SU-DHL-6 (cell line): Measurements from ENCODE around the gene OR2G3.

ENCODE experiments used
- H2AFZ ChIP-seq: fragments of 200-600 bp; sonication (generic); 2 replicates; pipeline ENCODE4 v1.6.1; 2014; ENCODE audit warnings: low read depth, mild to moderate bottlenecking, moderate library complexity, mixed read lengths, antibody characterized with exemption, low read length; ENCODE audit not compliant: severe bottlenecking
- H3F3A ChIP-seq: fragments of 200-600 bp; shearing (Covaris generic); 2 replicates; pipeline ENCODE4 v1.6.0; 2016; ENCODE audit warnings: antibody characterized with exemption, mild to moderate bottlenecking; ENCODE audit not compliant: insufficient read depth
- H3K27ac ChIP-seq: fragments of 200-600 bp; sonication (generic); 2 replicates; pipeline ENCODE4 v1.5.1; 2016; ENCODE audit warnings: low read depth, mild to moderate bottlenecking, low read length, moderate library complexity, mixed read lengths
- H3K27me3 ChIP-seq: fragments of 200-600 bp; sonication (generic), shearing (Covaris generic); 2 replicates; pipeline ENCODE4 v1.6.0; 2014; ENCODE audit warnings: mild to moderate bottlenecking, low read length
- H3K36me3 ChIP-seq: fragments of 200-600 bp; sonication (generic); 2 replicates; pipeline ENCODE4 v1.6.1; 2014; ENCODE audit warnings: mild to moderate bottlenecking, low read length, mixed read lengths
- H3K4me2 ChIP-seq: fragments of 300-600, 200-600 bp; shearing (Covaris generic), sonication (generic); 2 replicates; pipeline ENCODE4 v1.6.0; 2014; ENCODE audit warnings: low read length, low read depth, mild to moderate bottlenecking; ENCODE audit not compliant: poor library complexity, severe bottlenecking
- H3K4me3 ChIP-seq: fragments of 200-600 bp; sonication (generic); 2 replicates; pipeline ENCODE4 v1.5.1; 2014; ENCODE audit warnings: antibody characterized with exemption, low read length, mild to moderate bottlenecking, mixed read lengths; ENCODE audit not compliant: insufficient read depth, poor library complexity, severe bottlenecking
- H3K79me2 ChIP-seq: fragments of 200-600 bp; sonication (generic); 2 replicates; pipeline ENCODE4 v1.6.1; 2014; ENCODE audit warnings: mild to moderate bottlenecking, low read length, moderate library complexity; ENCODE audit not compliant: insufficient read depth
- H3K9ac ChIP-seq: fragments of 200-600 bp; sonication (generic); 2 replicates; pipeline ENCODE4 v1.7.0; 2014; ENCODE audit warnings: mild to moderate bottlenecking, low read length
- H3K9me2 ChIP-seq: fragments of 200-600 bp; sonication (generic); replicated peaks from 2 replicates; pipeline ENCODE4 v1.6.1; 2014; ENCODE audit warnings: low read length; ENCODE audit not compliant: insufficient read depth
- H3K9me3 ChIP-seq: fragments of 200-600 bp; sonication (generic); 2 replicates; pipeline ENCODE4 v1.6.1; 2014; ENCODE audit warnings: low read length, mixed read lengths; ENCODE audit not compliant: insufficient read depth
- H4K20me1 ChIP-seq: fragments of 200-600 bp; sonication (generic); 2 replicates; pipeline ENCODE4 v1.6.1; 2014; ENCODE audit warnings: low read depth, mild to moderate bottlenecking, antibody characterized with exemption, low read length, moderate library complexity, mixed read lengths
- CTCF ChIP-seq: fragments of 200-600 bp; sonication (generic); IDR thresholded peaks from one replicate; pipeline ENCODE4 v1.5.1; 2017; ENCODE audit warnings: antibody characterized with exemption, mild to moderate bottlenecking, low read length, moderate library complexity; ENCODE audit not compliant: insufficient read depth, poor library complexity, severe bottlenecking
- EZH2phosphoT487 ChIP-seq: fragments of 200-600 bp; sonication (generic), shearing (Covaris generic); conservative IDR thresholded peaks from 2 replicates; pipeline ENCODE4 v1.6.1; 2018; ENCODE audit warnings: mild to moderate bottlenecking, antibody characterized with exemption, low read length, moderate library complexity, mixed read lengths

OR2G3 gene

DNA sequence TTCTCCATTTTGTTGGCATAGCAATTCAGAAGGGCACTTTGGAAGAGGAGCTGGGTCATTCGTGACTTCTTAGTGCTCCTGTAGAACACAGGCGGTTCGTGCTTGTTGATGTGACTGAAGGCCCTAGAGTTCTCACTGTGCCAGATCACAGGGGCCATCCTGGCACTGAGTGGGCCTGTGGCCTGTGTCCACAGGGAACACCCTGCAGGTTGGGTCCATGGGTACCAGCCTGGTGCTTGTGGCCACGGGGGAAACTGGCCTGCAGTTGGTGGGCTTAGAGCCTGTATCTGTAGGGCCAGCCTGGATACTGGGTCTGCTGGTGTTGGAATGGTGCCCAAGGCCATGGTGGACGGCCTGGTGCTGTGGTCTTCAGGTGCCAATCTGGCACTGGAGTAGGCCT, 9.2 kb downstream of the OR2G3 start:
- H3K4me3 ChIP-seq = no peak overlapping the region
- H3K27ac ChIP-seq = no peak overlapping the region
- no peaks in the 10 kb centered on the region for H3K9me3 ChIP-seq
- H3K36me3 ChIP-seq = no peaks in the 10 kb centered on the region
- H3K79me2 ChIP-seq = no peaks in the 10 kb centered on the region
- TF ChIP-seq EZH2phosphoT487 (no peak), CTCF (no peak)
- no peaks in the 10 kb centered on the region for H3F3A ChIP-seq
- H3K9ac ChIP-seq = no peak overlapping the region
- H2AFZ ChIP-seq = no peak overlapping the region
- no peaks in the 10 kb centered on the region for H4K20me1 ChIP-seq
- H3K27me3 ChIP-seq = no peaks in the 10 kb centered on the region
- no peak overlapping the region for H3K4me2 ChIP-seq
- no peaks in the 10 kb centered on the region for H3K9me2 ChIP-seq

DNA sequence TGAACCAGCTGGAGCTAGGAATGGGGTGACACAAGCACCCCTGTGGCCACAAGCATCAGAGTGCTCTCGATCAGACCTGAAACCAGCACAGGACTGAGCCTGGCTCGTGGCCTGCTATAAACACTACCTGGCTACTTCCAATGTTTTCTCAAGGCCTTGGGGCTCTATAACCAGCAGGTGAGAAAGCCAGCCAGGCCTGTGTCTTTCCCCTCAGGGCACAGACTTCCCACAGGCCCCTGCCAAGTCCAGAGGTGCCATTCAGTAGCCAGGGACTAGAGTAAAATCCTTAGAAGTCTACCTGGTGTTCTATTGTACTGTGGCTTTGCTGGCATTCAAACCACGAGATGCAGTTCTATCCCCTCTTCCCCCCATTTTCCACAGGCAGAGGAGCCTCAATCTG, 22.6 kb downstream of the OR2G3 start:
- no peak for TF ChIP-seq EZH2phosphoT487
- TF ChIP-seq CTCF = no peak
- no peak overlapping the region for H3K9ac ChIP-seq
- no peaks in the 10 kb centered on the region for H3K9me2 ChIP-seq
- H2AFZ ChIP-seq = no peak overlapping the region
- H3K4me3 ChIP-seq = no peak overlapping the region
- no peaks in the 10 kb centered on the region for H3F3A ChIP-seq
- H4K20me1 ChIP-seq = no peaks in the 10 kb centered on the region
- no peak overlapping the region for H3K4me2 ChIP-seq
- H3K36me3 ChIP-seq = no peaks in the 10 kb centered on the region
- no peaks in the 10 kb centered on the region for H3K79me2 ChIP-seq
- H3K27ac ChIP-seq = no peak overlapping the region
- H3K9me3 ChIP-seq = no peaks in the 10 kb centered on the region
- H3K27me3 ChIP-seq = no peaks in the 10 kb centered on the region

DNA sequence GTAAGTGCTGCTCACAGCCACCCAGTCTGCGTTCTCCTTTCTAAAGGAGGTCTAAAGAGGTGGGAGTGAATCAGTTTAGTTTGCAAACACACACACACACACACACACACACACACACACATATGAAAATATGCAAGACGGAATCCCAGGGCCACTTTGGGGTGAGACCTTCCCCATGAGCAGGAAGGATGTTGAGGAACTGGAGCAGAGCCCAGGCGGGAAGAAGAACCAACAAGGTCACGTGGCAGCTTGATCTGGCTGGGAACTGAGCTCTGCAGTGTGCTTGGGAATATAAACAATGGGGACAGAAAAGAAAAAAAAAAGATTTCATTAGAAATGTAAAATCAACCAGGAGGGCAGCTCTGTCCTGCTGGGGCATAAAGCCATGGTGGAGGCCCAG, 32.6 kb downstream of the OR2G3 start:
- no peak overlapping the region for H2AFZ ChIP-seq

More for the DNA sequence above, 32.6 kb downstream of the OR2G3 start:
- Histone ChIP-seq H3K4me3 (no peak overlapping the region), H3K9me3 (no peaks in the 10 kb centered on the region), H3F3A (no peaks in the 10 kb centered on the region), H3K36me3 (no peaks in the 10 kb centered on the region), H3K27me3 (no peaks in the 10 kb centered on the region; the same call in 1 of the 2 replicates), H3K27ac (no peak overlapping the region), H4K20me1 (no peaks in the 10 kb centered on the region), H3K79me2 (no peaks in the 10 kb centered on the region), H3K4me2 (no peak overlapping the region), H3K9ac (no peak overlapping the region), H3K9me2 (no peaks in the 10 kb centered on the region)
- TF ChIP-seq CTCF (no peak), EZH2phosphoT487 (no peak)
